SHP77 (cell line): ENCODE data around the gene EFNA2.

ENCODE experiments used
- DNase-seq, 2 experiments: peaks; one replicate each; lab custom pipeline; 2025; lab: John Stamatoyannopoulos, UW

The EFNA2 gene

DNA sequence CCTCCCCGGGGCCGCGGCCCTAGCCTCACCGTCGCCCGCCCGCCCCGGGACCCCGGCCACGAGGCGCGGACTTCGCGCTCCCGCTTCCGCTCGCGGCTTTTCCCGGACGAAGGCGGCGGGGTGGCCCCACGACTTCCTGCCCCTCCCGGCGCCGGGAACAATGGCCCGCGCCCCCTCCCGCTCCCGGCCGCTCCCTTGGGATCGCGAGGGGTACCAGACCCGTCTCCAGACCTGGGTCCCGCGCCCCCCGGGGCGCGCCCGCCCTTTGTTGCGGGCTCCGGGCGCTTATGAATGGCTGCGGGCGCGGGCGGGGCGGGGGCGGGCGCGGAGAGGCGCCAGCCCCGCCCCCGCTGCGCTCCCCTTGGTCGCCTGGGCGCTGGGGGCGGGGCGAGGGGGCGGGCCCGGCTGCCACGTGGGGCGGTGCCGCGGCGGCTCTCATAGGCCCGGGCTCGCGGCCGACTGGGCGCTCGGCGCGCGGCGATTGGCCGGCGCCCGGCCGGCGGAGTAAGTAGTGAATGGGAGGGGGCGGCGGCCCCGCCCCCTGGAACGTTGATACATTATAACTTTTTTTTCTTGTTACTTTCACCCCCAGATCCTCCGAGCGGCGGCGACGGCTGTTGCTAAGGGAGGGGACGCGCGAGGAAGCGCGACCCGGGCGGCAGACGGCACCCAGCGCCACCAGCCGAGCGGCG, 36.2 kb upstream of the EFNA2 start:
- DNase-seq = peak; percentile 81 to 88

DNA sequence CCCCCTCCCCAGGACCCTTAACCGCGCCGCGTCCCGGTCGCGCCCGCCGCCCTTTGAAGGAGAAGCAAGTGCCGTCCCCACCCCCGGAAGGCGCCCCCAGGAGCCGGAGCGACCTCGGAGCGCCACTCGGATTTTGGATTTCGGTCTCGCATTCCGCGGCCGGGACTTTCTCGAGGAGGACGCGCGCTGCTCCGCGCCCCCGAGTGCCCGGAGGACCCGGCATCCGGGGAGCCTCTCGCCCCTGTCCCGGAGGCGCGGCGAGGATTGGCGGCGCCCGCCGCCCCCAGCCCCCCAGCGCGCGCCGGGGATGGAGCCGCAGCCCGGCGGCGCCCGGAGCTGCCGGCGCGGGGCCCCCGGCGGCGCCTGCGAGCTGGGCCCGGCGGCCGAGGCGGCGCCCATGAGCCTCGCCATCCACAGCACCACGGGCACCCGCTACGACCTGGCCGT, 35.7 kb upstream of the EFNA2 start:
- DNase-seq = no peak

DNA sequence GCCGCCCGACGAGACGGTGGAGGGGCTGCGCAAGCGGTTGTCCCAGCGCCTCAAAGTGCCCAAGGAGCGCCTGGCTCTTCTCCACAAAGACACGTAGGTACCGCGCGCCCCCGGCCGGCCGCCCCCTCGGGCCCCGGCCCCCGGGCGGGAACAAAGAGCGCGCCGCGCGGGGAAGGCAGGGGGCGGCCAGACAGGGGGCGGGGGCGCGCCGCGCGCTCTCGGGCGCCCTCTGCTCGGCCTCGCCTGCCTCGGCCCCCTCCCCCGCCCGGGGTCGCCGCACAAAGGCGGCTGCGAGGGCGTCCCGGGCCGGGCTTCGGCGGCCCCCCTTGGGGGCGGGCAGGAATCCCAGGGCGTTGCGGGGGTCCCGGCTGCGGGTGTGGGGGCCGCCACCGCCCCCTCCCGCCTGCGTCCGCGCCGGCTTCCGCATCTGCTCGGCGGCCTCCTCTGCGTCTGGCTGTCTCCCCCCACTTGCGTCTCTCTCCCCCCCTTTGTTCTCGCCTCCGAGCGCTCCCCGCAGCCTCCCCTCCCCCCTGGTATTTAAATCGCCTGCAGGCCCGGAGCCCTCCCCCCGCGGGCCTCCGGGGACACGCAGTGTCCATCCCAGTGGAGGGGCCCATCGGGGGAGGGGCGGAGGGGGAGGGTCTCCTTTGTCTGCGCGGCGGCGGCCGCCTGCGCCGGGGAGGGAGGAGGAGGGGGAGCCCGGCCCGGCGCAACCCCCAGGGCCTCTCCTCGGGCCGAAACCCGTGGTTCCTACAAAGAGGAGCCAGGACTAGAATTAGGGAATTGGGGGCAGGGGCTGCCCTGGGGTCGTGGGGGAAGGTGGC, 35.0 kb upstream of the EFNA2 start:
- peak; percentile 39 to 76 for DNase-seq

DNA sequence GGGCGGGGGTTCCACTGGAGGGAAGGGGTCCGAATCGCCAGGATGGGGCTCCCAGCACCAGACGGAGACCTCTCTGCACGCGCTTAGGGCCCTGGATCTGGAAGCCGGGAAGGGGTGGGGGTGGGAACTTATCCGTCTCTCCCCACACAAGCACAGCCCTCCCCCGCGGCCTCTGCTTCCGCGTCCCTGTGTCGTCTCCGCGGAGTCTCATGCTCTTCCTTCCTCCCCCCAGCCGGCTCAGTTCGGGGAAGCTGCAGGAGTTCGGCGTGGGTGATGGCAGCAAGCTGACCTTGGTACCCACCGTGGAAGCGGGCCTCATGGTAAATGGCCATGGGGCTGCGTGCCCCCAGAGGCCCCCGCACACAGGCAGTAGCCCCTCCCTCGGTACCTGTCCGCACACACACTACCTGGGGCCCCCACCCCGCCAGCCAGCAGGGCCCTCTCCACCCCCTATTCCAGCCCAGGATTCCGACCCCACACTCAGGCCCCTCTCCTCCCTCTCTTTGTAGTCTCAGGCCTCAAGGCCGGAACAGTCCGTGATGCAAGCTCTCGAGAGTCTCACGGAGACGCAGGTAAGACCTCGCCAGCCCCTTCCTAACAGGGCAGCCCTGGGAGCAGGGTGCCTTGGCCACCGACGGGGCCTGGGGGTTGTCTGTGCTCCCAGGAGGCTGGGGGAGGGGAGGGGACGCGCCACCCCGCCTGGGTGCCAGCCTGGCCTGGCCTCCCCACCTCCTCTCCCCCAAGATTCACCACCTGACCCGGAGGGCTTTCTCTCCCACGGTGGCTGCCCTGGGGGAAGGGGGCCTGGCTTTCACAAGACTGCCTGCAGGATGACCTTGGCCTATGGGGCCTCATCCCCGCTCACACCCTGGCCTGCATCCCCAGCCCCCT, 34.1 kb upstream of the EFNA2 start:
- DNase-seq = peak in 1 of 2 experiments; percentile 52

DNA sequence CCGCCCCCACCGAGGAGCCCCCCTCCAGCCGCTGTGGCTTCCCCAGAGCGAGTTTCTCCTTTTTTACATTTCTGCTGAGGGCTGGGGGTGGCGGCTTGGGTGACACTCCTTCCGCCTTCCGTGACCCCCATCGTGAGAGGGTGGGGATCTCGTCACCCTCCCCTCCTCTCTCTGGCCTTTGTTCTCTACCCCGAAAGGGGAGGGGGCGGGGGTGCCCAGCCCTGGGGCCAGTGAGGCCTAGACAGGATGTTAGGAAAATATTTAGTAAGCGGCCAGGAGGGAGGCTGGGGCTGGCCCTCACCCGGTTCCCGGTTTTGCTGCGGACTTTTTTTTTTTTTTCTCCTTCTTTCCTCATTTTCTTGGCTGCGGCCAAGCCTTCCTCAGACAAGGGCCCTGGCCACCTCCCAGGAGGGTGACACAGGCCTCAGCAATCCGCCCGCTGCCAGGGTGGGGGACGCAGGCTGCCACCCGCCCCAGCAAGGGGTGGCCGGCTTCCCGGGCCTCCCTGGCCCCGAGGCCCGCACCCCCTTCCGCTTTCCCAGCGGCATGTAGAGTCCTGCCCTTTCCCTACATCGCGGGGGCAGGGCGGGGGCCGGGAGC, 33.4 kb upstream of the EFNA2 start:
- DNase-seq = no peak

DNA sequence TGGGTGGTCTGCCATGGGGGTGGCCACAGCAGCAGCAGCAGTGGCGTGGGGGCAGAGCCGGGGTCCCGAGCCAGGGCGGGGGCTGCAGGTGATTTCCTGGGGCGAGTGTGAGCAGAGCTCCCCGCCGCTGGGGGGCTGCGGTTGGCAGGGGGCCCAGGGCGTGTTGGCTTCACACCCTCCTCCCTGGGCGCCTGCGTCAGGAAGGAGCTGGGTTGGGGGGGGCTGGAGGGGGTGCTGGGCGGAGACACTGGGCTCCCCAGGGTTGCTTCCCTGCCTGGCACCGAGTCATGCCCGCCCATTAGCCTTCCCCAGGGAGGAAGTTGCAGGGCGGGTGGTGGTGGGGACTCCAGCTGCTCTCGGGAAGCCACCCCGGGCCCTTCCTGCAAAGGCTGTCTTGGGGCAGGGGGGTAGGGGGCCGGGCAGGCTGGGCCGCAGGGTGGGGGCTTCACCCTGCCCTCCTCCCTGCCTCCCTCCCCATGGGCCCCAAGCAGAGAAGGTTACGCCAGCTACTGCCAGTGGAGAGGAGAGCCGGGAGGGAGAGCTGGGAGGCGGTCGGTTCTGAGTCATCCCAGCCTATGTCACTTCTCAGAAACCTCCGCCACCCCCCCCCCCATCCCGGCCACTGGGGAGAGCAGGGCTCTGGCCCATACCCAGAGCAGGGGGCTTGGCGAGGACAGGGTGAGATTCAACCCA, 32.7 kb upstream of the EFNA2 start:
- no peak for DNase-seq

DNA sequence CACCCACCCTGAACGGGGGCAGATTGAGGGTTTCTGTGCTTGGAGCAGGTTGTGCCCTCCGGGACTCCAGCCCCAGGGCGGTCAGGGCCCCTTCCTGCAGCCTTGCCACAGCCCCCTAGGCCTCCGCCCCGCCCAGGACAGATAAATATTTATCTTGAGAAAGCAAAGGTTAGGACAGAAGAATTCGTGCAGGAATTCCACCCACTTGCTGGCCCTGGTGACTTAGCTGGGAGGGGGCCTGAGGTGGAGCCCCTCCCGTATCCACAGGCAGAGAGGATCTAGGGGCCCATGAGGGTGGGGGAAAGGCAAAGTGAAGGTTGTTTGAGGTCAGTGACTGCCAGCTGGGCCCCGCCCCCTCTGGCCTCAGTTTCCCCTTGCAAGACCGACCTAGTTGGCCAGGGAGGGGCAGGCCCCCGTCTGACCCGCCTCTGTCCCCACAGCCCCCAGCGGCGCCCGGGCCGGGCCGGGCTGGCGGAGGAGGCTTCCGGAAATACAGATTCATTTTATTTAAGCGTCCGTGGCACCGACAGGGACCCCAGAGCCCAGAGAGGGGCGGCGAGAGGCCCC, 32.1 kb upstream of the EFNA2 start:
- no peak for DNase-seq

DNA sequence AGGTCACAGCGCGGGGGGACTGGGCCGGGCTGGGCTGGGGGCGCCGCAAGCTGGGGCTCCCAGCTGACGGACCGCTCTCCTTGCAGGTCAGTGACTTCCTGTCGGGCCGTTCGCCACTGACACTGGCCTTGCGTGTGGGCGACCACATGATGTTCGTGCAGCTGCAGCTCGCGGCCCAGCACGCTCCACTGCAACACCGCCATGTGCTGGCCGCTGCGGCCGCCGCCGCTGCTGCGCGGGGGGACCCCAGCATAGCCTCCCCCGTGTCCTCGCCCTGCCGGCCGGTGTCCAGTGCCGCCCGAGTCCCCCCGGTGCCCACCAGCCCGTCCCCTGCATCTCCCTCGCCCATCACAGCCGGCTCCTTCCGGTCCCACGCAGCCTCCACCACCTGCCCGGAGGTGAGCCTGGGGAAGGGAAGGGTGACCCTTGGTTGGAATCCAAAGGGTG, 31.6 kb upstream of the EFNA2 start:
- DNase-seq = no peak

DNA sequence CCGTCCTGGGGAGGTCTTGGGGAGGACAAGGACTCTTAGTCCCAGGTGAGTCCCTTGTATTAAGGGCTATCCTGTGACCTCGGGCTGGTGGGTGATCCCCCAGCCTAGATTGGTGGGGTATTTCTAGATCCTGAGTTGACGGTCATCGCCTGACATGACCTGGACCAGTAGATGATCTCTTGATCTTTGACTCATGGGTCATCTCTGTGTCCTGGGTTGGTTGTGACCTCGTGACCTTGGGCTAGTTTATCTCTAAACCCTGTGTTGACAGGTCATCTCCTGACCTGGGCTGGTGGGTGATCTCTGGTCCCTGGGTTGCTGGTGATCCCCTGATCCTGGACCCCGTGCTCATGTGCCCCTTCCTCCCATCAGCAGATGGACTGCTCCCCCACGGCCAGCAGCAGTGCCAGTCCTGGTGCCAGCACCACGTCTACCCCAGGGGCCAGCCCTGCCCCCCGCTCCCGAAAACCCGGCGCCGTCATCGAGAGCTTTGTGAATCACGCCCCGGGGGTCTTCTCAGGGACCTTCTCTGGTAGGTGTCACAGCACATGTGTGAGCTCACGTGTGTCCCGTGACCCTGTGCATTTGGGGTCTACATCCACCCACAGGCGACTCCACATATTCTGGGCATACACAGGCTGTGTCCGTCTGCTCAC, 31.0 kb upstream of the EFNA2 start:
- no peak for DNase-seq

DNA sequence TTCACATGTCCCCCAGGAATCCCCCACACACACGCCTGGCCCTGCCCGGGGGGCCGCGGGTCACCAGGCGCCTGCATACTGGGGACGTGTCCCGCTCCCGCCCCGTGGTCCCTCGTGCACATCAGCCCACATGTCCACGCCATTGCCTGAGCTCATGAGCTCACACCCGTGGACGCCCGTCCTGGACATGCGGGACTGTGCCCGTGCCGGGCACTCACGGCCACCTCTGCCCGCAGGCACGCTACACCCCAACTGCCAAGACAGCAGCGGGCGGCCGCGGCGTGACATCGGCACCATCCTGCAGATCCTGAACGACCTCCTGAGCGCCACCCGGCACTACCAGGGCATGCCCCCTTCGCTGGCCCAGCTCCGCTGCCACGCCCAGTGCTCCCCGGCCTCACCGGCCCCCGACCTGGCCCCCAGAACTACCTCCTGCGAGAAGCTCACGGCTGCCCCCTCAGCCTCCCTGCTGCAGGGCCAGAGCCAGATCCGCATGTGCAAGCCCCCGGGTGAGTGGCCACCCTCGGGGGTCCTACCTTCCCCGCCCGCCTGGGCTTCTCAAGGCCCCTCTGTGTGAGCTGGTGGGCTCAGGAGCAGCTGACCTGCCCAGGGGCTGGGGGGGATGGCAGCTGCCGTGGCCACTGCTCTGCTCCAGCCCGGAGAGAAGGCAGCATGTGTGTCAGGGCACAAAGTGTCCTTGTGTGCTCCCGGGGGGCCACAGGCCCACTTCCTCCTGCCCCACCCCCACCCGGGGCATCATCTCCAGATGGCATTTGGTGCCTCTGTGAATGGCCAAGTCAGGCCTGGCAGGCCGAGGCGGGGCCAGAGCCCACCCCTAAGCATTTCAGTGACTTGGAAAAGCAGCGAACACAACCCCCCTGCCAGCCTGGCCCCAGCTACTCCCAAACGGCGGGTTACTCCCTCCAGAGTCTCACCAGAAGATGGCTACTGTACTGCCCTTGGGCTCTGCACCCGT, 30.2 kb upstream of the EFNA2 start:
- DNase-seq = no peak

DNA sequence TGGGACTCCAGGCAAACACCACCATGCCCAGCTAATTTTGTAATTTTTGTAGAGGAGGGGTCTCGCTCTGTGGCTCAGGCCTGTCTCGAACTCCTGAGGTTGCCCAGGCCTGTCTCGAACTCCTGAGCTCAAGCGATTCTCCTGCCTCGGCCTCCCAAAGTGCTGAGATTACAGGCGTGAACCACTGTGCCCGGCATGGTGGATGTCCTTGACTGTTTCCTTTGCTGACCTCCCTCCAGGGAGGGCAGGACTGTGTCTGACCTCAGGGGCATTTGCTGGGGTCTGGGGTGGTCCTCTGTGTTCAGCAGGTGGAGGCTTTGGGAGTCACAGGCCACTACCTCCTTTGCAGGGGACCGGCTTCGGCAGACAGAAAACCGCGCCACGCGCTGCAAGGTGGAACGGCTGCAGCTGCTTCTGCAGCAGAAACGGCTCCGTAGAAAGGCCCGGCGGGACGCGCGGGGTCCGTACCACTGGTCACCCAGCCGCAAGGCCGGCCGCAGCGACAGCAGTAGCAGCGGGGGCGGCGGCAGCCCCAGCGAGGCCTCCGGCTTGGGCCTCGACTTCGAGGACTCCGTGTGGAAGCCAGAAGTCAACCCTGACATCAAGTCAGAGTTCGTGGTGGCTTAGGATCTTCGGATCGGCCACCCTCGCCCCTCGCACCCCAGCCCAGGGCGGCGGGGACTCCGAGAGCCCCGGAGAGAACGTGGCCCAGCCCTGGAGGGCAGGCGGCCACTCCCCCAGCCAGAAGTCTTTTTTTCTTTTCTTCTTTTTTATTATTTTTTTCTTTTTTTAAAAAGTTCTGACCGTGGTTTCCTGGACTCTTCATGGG, 28.8 kb upstream of the EFNA2 start:
- no peak for DNase-seq

DNA sequence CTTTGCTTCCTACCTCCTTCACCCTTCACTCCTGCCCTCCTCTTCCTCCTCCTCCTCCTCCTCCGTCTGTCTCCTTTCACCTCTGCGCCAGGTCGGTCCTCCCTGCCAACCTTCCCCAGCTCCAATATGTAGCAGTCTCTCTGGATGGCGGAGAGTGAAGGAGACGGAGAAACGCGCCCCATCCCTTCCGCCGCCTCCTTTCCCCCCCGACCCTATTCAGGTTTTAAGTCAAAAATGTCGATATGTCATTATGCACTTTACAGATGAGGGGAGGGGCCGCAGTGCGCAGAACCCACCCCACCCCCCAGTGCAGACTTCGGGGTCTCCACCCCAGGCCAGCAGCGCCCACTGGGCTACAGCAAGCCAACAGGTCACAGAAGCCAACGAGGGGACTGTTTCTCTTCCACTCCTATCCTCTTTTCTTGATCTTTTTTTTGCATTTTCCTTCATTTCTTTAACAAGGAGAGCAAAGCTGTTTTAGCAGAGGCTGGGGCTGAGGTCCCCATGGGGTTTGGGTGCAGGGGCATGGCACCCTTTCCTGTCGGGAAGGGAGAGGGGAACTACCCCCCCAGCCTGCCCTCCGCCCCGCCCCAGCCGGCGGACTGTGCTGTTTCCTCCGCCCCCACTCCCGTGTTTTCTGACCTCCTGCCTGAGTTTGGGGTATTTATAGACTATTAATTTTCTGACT, 28.1 kb upstream of the EFNA2 start:
- DNase-seq = no peak

DNA sequence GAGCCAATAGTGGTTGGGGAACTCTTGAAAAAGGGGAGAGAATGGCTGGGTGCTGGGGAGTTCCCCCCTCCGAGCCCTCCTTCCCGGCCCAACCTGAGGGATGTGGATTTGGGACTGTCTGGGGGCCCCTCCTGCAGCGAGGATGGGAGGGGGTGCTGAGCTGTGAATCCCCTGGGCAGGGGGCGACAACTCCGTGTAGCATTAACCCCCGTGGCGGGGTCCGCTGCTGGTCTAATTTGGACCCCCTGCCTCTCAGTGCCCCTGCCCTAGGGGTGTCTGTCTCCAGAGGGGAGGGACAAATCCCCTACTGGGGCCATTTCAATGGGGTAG, 27.5 kb upstream of the EFNA2 start:
- no peak for DNase-seq

DNA sequence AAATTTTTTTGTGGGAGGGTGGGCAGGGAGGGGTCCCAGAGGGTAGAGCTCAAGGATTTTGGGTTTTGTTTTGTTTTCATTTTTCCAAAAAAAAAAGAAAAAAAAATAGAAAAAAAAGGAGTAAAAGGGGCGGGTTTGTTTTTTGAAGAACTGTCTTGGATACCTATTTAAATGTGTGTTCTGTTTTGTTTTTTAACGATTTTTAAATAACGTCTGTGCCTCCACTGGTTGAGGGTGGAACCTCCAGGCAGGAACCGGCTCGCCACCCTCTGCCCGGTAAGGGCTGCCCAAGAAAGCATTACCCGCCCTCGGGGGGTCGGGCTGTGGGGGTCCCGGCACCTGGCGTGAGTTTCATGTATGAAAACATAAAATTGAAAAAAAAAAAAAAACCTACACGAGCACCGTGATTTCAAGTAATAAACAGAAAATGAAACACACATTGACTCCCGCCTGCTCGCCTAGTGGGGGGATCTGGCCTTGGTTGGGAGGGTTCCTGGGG, 26.9 kb upstream of the EFNA2 start:
- no peak for DNase-seq

DNA sequence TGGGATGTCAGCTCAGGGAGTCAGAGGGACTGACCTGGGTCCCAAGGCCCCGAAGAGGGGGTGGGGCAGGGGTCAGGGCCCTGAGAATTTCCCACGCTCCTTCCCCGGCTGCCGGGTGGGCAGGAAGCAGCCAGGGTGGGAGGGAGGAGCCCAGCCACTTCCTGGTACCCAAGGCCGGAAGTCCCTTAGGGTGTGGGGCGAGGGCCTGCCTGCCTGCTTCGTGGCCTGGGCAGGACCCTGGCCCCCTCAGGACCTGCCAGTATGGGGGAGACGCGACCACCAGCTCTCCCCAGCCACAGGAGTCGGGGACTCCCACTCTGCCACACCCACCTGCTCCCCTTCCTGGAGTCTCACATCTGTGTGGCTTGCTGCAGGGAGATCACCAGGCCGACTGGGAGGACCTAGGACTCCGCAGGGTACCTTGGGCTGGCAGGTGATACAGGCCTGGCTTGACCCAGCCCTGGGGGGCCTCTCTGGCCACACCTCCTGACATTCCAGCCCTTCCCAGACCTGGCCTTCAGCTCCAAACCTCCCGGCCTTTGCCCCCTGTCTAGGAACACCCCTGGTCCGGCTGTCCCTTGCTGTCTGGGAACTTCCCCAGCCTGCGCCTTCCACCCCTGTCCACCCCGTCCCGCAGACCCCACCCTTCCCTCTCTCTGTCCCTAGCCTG, 26.3 kb upstream of the EFNA2 start:
- peak; percentile 40 to 65 for DNase-seq

DNA sequence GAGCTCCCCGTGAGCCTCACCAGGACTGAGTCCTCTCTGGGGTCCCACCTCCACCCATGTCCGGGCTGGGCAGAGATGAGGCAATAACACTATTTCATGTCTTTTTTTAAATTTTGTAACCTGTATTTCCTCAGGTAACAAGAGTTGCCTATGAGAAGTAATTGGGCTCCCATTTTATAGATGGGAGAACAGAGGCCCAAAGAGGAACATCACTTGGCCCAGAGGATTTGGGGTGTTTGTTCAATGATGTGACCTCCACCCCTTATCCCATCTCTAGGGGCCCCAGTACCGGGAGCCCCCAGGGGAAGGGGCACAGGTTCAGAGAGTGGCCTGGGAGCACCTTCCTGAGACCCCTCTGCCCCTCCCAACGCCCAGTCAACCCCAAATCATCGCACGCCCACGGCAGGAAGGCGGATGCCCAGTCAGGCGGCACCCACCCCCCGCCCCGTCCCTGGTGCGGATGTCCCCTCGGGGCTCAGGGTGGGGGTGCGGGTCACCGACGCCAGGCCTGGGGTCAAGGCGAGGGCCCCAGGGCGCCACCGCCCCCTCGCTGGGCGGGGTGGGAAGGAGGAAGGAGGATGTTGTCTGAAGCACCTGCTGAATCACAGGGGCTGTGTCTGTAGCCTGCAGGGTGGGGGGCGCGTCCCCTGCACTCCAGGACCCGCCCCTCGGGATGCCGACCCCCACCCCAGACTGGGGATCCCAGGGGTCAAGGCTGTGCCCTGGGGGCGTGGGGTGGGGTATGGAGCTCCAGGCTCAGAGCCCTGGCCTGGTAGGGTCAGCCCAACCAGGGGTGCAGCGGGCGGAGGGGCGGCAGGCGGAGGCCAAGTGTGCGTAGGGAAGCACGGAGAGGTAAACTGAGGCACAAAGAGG, 25.6 kb upstream of the EFNA2 start:
- DNase-seq = no peak
